Stomach smooth muscle (tissue), 2 donors: ENCODE data around the gene NIN.

Source experiments
- H3K27ac ChIP-seq: one replicate; pipeline ENCODE4 v1.7.0; 2013; ENCODE audit warnings: mild to moderate bottlenecking, low read length, inconsistent platforms
- H3K27me3 ChIP-seq, 2 donors: one replicate each; pipeline ENCODE4 v1.7.0; 2013; ENCODE audit warnings: low read length in 2 of 2; ENCODE audit not compliant: insufficient read depth in 2 of 2, control insufficient read depth in 1 of 2
- H3K36me3 ChIP-seq, 2 donors: one replicate each; pipeline ENCODE4 v1.7.0; 2013; ENCODE audit warnings: low read length in 2 of 2; ENCODE audit not compliant: control insufficient read depth in 2 of 2, insufficient read depth in 2 of 2
- H3K4me1 ChIP-seq: one replicate; pipeline ENCODE4 v1.7.0; 2013; ENCODE audit warnings: low read length; ENCODE audit not compliant: control insufficient read depth, insufficient read depth
- H3K4me3 ChIP-seq, 2 donors: one replicate each; pipeline ENCODE4 v1.7.0; 2013; ENCODE audit warnings: low read length in 2 of 2
- H3K9ac ChIP-seq, 2 donors: one replicate each; pipeline ENCODE4 v1.7.0; 2013; ENCODE audit warnings: low read length in 2 of 2, mild to moderate bottlenecking in 1 of 2
- H3K9me3 ChIP-seq, 2 donors: one replicate each; pipeline ENCODE4 v1.7.0; 2013; ENCODE audit warnings: low read length in 2 of 2; ENCODE audit not compliant: control insufficient read depth in 2 of 2
- donor health status: healthy.
- donor health status: Pancreatic carcinoma.

NIN gene

GRCh38 chr14:50830932-50831725 is at the start of gene NIN:
Gene NIN (minus strand): TSS chr14:50831162. CDS start chr14:50822056, 9,106 bp downstream.
- peaks cover 25% of the 10 kb centered on the region for H3K4me1 ChIP-seq
- H3K36me3 ChIP-seq = no peaks in the 10 kb centered on the region
- peak within 1 kb of the TSS; percentile 75 to 80 for H3K9ac ChIP-seq
- H3K27ac ChIP-seq = peak within 1 kb of the TSS; percentile 66
- no peaks in the 10 kb centered on the region for H3K9me3 ChIP-seq
- H3K27me3 ChIP-seq = no peaks in the 10 kb centered on the region
- H3K4me3 ChIP-seq = peak within 1 kb of the TSS; percentile 88

- H3K9ac ChIP-seq = no peak overlapping the region
- H3K27ac ChIP-seq = no peak overlapping the region
- H3K9me3 ChIP-seq = no peaks in the 10 kb centered on the region
- no peaks in the 10 kb centered on the region for H3K36me3 ChIP-seq
- H3K4me1 ChIP-seq = no peaks in the 10 kb centered on the region
- no peak overlapping the region for H3K4me3 ChIP-seq
- peaks cover 17 to 18% of the 10 kb centered on the region in 2 donors for H3K27me3 ChIP-seq
Observed at GRCh38 chr14:50875359-50876070, 44.6 kb upstream of the NIN start.

GRCh38 chr14:50874757-50875156 is 43.8 kb upstream of the NIN start:
- Histone ChIP-seq H3K36me3 (no peaks in the 10 kb centered on the region), H3K27ac (no peak overlapping the region), H3K9ac (no peak overlapping the region), H3K4me3 (no peak overlapping the region), H3K4me1 (no peaks in the 10 kb centered on the region), H3K27me3 (peaks cover 23 to 25% of the 10 kb centered on the region in 2 donors), H3K9me3 (no peaks in the 10 kb centered on the region)

- Histone ChIP-seq H3K27me3 (peaks cover 24 to 25% of the 10 kb centered on the region in 2 donors), H3K4me1 (no peaks in the 10 kb centered on the region), H3K9me3 (no peaks in the 10 kb centered on the region), H3K4me3 (peak within 1 kb of the TSS in 1 of 2 donors; percentile 55), H3K9ac (no peak within 1 kb of the TSS), H3K27ac (no peak within 1 kb of the TSS), H3K36me3 (no peaks in the 10 kb centered on the region)
Observed at GRCh38 chr14:50871914-50872732, 41.2 kb upstream of the NIN start, which contains the start of gene ABHD12B. Gene ABHD12B (plus strand): TSS chr14:50872053. CDS start chr14:50872175, 122 bp downstream.

- Histone ChIP-seq H3K9ac (no peak overlapping the region), H3K27ac (no peak overlapping the region), H3K4me1 (no peaks in the 10 kb centered on the region), H3K27me3 (peaks cover 24 to 25% of the 10 kb centered on the region in 2 donors), H3K4me3 (no peak overlapping the region), H3K36me3 (no peaks in the 10 kb centered on the region), H3K9me3 (no peaks in the 10 kb centered on the region)
Observed at GRCh38 chr14:50871228-50871627, 40.3 kb upstream of the NIN start.

DNA sequence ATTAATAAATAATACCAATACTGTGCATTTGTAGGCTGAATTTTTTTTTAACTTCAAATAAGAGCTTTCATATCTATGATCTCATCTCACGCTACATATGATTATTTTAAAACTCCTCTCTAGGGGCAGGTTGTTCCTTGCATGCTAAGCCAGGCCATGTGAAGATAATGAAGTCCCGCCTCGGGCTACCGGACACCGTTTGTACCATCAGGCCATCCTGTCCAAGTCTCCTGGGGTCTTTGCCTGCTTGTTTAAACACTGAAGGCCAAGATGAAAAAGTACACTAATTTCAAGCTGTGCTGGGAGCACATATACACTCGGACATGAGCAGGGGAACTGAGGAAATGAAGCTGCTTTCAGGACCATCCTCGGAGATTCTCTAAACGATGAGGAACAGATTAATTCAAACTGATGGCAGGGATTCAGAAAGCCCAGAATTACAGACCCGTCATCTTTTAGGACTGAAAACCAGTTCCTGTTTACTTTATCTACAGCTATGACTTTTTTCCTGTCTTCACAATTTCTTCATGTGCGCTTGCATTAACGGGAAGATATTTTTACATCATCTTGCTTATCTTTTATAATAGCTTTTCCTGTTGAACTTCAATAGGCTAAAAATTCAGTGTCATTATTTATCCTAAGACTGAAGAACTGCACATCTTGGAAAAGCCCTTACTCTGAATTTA is 34.6 kb upstream of the NIN start:
- no peak overlapping the region for H3K4me3 ChIP-seq
- no peak overlapping the region for H3K9ac ChIP-seq
- no peaks in the 10 kb centered on the region for H3K36me3 ChIP-seq
- H3K9me3 ChIP-seq = no peaks in the 10 kb centered on the region
- H3K27ac ChIP-seq = no peak overlapping the region
- H3K4me1 ChIP-seq = no peaks in the 10 kb centered on the region
- H3K27me3 ChIP-seq = peaks cover 7% of the 10 kb centered on the region in 2 donors

- no peaks in the 10 kb centered on the region for H3K4me1 ChIP-seq
- no peaks in the 10 kb centered on the region for H3K36me3 ChIP-seq
- no peak overlapping the region for H3K27ac ChIP-seq
- H3K4me3 ChIP-seq = no peak overlapping the region
- no peaks in the 10 kb centered on the region for H3K9me3 ChIP-seq
- H3K27me3 ChIP-seq = peaks cover under 1 to 3% of the 10 kb centered on the region in 2 donors
- no peak overlapping the region for H3K9ac ChIP-seq
Observed at GRCh38 chr14:50864946-50865345, 34.0 kb upstream of the NIN start.

DNA sequence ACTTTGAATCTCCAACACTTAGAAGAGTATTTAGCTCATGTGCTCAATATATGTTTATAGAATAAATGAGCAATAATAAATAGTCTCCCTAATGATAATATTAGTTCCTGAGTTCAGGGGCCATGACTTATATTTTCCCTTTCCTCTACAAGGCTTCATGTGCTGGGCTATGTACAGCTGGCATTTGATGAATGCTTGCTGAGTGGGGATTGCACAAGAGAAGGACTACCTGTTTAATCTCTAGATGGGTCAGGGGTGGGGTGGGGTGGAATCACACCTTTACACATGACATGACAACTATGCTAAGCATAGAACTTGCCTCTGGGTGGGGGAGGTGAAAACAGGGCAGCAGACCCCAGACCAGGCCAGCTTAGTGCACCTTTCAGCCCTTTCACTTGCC is 33.3 kb upstream of the NIN start:
- no peak overlapping the region for H3K9ac ChIP-seq
- H3K4me3 ChIP-seq = no peak overlapping the region
- no peak overlapping the region for H3K27ac ChIP-seq
- peaks cover 5% of the 10 kb centered on the region for H3K4me1 ChIP-seq
- no peaks in the 10 kb centered on the region for H3K27me3 ChIP-seq
- no peaks in the 10 kb centered on the region for H3K36me3 ChIP-seq
- H3K9me3 ChIP-seq = no peaks in the 10 kb centered on the region

DNA sequence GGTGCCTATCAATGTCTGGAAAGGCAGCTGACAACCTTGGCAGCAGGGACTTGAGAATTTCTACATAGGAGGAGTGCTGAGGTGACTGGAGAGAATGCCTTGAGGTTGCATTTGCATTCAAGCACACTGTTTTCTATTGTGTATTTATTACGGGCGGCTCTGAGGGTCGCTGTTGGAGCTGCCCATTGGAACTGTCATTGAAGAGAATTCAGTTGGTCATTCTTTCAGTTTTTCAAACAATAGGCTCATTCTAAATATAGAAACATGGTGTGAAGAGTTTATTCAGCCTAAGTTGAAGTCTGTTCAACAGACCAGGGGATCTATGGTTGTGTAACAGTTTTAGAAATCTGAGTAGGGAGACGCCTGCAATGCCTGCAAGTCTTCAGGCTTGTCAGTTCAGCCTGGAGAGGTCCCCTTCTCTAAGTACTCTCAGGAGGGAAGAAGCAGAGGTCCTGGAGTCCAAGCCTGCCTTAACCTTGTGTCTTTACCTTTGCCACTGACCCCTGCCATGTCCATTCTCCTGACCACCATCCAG is 31.1 kb upstream of the NIN start:
- Histone ChIP-seq H3K9me3 (no peaks in the 10 kb centered on the region), H3K27me3 (no peaks in the 10 kb centered on the region), H3K36me3 (no peaks in the 10 kb centered on the region), H3K9ac (no peak overlapping the region), H3K4me3 (no peak overlapping the region), H3K4me1 (peaks cover 10% of the 10 kb centered on the region), H3K27ac (no peak overlapping the region)
